ENCODE data around the gene PRPF40B.
"Not testable (repeated sequence)": the region's sequence is repeated elsewhere in the genome, so short reads cannot be mapped to it uniquely, and the experiment has no call there.

PRPF40B gene

DNA sequence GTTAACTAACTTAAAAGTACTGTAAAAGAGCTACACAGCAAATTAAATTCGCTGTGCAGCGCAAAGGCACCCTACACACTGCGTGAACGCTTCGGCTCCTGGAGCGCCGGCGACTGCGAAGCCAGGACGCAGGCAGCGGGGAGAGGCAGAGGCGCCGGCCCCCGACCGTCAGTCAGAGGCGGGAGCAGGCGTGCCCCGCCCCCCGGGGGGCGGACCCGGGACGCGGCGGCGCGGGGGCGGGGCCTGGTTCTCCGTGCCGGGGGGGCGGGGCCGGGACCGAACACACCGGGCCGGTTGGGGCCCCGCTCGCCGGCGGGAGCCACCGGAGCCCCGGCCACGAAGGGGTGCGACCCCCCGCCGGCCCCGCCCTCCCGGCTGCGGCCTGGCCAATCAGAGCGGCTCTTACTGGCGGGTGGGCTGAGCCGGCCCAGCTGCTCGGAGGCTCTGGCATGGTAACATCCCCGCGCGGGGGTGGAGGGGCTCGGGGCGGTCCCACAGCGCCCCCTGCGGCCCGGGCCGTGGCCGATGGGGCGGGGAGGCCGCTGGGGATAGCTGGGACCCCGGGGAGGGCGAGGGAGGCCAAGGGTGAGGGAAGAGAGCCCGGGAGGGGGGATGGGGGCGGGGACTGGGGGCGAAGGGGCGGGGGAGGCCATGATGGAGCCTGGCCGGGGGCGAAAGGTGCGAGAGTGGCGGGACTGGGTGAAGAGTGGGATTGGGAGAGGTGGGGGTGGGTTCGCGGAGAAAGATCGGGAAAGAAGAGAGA, at the start of gene PRPF40B:
Gene PRPF40B (plus strand): TSS at position 420 of the 763 bp plus-strand sequence. CDS start 30 bp downstream, at position 450.
- DNase-seq (ENCODE audit: low read depth), result no peak

DNA sequence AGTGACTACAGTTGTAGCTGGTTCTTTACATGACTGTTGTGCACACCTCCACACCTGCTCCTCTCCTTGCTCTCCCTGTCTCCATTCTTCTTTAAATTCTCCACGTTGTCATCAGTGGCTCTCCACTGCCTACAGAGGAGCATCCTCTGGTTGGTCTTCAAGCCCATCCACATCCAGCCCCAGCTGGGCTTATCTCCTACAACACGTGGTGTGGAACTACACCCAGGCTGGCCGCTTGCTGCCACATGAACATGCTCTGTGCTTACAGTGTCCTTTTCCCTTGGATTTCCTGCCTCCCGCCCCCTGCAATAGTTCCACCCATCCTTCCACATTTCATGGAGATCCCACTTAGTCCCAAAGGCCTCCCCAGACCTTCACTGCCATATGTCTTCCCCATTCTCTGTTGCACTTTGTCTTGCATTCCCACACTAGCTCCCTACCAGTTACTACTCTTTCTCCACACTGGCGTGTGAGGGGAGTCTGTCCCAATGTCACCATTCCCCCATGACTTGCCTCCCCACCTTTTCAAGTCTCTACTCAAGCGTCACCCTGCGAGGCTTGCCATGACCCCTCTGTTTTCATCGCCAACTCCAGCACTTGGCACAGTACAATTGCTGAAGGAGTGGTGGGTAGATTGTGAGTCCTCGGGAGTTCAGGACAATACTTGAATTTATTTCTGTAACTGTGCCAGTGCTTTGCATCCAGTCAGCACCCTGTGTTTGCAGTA, 45.6 kb upstream of the PRPF40B start:
- no peak for DNase-seq (ENCODE audit: low read depth)

DNA sequence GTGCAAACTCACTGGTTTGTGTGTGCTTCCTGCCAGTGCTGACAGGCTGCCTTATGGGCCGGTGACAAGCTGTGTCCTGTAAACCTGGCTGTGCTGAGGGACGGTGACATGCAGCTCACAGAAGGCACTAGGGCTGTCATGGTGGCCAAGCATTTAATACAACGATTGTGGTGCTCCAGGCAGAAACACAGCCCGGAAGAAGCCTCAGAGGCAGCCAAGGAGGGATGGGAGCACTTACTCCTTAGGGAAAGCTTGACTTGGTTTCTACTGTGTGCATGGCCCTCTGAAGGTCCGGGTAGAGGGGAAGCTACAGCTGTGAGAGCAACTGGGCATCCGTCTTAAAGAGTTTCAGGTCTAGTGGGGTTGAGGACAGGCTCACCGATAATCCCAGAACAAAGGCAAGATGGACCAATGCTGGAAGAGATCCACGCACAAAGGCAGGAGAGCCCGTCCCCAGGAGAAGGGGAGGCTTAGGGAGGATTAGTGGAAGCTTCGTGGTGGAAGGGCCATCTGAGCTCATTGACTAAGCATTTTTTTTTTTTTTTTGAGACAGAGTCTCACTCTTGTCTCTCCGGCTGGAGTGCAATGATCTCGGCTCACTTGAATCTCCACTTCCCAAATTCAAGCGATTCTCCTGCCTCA, 44.8 kb upstream of the PRPF40B start:
- no peak for DNase-seq (ENCODE audit: low read depth)

DNA sequence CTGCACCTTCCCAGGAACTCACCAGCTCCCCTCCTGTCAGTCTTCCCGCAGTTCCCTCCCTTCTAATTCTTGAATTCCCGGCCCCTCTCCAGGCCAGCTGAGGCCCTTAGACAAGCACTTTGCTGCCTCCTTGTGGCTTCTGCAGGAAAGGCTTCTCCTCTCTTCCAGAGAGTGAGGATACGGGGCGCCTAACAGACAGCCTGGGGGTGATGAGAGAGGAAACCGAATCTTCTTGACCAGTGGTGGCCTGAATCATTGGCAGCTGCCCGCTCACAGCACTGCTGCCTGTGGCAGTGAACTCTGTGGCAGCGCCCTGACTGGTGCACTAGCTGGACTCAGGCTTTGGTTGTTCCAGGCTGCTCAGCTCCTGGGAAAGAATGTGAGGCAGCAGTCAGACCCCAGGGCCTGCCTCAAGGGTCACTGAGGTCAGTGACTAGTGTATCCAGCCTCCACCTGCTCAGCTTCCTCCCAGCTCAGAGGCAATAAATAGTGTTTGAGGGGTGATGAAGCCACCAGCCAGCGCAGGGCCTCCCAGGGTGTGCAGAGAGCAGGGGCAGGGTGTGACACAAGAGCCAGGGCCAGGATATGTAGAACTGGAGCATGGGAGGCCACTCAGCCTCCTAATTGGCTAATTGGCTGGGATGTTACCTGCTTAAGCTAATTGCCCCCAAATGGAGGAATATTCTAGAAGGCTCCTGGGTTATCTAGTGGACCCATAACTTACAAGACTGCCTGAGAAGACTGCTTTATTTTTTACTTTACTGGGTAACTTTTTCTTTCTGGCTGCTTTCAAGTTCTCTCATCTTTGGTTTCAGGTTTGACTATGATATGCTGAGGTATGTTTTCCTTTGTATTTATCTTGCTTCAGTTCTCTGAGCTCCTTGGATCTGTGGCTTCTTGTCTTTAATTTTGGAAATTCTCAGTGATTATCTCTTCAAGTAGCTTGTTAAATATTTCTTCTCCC, 42.5 kb upstream of the PRPF40B start:
- DNase-seq (ENCODE audit: low read depth), result no peak

DNA sequence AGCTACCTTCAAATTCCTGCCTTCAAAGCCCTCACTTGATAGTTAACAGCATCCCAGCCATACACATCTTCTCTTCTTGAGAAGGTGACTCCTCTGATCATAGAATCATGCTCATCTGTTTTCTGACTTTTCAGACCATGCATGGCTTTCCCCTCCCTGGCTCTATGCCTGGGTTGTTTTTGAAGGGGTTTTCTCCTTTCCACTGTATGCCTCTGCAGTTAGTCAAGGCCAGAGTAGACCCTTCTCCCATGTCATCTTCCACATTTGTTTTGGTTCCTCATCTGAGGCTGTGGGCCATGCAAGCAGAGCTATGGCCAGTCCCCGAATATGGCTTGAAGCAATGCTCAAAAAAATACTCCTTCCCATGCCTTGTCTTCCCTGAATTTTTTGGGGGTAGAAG, 41.2 kb upstream of the PRPF40B start:
- no peak for DNase-seq (ENCODE audit: low read depth)

DNA sequence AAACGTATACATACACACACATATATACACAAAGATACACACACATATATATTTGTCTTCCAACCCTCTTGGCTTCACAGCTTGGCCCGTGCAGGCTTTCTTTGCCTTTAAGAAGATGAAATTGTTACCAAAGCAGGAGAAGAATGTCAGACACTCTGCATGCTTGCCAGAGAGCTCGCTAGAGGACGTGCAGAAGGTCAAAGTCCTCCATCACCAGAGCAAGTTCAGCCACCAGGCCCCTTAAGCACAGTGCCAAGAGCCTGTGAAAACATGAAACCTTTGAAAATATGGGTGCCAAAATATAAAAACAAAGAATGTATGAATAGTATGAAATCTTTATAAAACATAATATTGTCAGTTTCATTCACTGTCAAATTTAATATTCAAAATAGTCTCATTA, 40.5 kb upstream of the PRPF40B start:
- DNase-seq (ENCODE audit: low read depth), result no peak

DNA sequence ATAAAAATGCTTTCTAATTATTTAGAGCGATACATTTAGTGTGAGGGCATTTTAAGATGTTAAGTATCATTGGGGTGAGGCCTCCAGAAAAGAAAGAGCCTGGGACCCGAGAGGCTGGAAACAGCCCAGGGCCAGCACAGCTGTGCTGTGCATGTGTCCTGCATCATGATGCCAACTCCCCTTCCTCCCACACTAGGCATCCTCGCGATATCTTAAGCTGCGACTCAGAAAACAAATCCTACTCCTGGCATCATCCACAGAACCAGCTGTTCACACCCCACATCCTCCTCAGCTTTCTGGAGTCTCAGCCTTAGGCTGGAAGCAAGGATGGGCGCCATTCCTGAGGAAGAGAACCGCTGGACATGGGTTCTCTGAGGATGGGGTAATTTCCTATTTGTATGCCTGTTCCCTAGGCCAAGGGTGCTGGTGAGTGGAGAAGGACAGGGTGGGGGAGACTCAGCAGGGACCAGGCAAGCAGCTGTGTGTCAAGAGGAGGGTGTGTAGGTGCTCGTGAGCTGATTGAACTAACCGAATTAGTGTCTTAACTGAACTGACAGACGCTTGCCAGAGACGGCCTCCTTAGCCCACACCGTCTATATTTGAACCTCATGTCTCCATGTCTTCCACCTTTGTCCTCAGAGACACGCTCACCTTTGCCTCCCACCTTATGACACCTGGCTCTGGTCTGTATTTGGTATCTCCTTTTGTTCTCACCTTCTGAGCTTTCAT, 39.8 kb upstream of the PRPF40B start:
- DNase-seq (ENCODE audit: low read depth), result no peak

DNA sequence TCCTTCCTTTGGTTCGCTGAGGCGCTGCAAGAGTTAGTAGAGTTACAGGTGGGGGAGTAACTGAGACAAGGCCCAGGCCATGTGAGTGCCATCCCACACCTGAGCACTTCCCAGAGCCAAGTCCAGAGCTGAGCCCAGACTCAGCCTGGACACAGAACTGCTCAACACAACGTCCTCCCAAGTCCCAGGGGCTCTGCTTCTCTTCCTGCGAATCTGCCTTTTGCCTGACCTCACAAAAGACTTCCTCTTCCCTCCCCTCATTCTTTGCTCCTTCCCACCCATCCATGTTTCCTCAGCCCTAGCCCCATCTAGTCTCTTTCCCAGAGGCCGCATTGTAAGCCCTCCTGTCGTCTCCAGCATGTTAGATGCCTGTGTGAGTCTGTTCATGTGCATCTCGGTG, 38.8 kb upstream of the PRPF40B start:
- no peak for DNase-seq (ENCODE audit: low read depth)

DNA sequence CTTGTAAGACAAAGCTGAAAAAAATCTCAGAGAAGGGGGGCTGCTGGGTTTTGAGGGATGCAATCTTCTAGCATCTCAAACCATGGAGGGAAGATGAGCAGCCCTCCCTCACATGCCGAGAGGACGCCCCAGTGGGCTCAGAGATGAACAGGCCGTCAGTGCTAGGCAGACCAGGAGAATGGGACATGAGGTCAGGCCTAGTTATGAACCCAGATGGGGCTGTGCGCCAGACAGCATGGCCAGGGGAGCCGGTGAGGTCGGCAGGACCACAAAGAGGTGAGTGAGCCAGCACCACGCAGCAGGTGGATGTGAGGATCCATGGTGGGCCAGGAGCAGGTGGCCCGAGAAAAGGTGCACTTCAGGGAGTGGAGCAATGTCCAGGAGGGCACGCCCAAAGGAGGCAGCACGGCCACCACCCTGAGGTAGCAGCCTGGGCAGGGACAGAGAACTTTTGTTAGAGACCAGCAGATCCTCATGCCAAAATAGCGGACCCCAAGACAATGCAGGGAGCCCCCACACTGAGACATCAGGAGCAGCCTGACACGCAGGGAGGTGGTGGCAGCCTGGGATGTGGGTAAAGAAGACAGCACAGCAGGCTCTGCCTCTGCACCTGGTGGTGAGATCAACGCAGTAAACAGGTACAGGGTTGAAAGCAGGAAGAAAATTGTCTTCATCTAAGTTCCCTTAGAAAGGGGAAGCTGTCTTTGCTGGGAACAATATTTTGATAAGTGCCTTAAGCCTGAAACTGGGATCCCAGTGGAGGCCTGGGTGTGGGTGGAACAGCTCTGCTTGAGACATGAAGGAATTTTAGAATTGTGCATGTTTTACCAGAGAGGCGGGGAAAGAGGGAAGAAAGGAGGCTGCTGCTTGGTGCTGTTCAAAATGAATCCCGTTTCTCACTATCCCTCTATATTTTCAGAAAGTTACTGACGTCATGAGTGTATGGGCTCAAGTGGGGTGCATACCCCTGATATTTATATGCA, 37.6 kb upstream of the PRPF40B start:
- no peak for DNase-seq (ENCODE audit: low read depth)

DNA sequence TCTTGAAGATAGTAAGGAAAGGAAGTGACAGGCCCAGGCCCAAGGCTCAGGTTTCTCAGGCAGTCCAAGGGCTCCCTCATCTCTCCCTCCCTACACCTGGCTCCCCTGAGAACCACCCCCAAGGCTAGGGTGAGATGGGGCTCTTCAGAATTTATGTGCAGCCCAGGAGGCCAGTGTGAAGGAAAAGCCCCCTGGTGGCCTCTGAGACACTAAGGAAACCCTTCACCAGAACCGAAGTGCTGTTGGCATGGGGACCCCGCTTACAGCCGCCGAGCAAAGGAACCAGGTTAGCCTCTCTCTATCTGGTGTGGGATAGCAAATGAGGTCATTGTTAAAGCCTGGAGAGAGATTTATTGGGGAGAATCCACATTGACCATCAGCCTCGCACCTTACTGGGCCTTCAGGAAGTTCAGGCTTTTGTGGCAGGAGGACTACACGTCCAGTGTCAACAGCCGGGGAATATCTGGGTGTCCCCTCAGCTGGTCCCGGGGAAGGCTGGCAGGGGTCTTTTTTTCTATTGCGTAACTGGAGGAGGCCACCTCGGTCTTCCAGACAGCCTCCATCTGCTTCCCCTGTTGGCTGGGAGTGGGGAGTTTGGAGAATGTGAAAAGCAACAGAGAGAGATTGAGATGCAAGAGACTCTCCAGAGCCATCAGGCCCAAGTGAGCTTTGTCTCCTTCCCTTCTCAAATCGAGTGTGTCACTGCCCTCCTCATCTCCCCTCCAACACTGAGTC, 36.0 kb upstream of the PRPF40B start:
- no peak for DNase-seq (ENCODE audit: low read depth)

DNA sequence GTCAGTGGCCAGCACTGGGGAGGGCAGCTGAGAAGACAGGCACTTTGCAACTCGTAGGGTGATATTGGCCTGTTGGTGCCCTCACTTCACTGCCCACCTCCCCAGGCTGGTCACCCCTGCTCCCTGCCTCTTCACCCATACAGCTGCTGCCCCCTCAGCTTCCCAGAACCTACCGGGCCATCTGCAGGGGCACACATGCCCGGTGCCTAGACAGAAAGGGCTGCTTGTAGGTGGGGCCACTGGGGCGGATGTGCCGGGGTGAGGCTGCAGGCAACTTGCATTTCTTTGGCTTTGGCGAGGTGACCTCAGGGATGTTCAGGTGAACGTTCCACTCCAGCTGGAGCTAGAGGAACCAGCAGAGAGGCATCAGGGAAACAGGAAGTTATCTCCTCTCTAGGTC, 35.1 kb upstream of the PRPF40B start:
- no peak for DNase-seq (ENCODE audit: low read depth)

DNA sequence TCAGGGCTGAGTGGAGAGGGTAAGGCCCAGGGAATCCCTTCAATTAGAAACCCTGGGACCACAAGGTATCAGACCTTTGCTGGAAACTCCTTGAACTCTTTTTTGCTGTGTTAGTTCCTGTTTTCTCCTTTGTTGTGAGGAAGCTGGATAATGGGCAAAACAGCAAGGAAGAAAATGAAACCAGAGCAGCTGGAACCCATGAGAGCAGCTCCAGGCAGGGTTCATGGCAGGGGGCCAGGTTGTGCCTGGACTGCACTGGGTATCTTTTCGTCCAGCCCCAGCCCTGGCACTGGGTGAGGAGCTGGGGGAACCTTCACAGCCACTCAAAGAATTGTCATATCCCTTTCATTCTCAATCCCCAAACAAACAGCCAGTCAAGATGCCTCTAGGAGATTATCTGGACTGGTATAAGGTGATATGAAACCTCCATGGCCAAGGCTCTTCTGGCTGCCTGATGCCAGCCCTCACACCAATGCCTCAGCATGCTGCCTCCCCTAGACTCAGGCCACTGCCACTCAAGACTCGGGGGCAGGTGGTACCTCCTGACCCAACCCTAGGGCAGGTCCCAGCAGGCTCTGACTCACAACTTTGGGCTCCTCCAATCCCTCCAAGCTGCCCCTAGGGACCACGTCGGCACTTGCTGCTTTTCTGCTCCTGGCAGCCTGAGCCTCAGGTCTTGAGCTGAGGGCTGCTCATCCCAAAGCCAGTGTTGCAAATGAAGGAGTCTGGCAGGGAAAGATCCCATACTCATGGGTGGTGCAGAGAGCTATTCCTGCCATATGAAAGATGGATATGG, 34.4 kb upstream of the PRPF40B start:
- DNase-seq (ENCODE audit: low read depth), result no peak

DNA sequence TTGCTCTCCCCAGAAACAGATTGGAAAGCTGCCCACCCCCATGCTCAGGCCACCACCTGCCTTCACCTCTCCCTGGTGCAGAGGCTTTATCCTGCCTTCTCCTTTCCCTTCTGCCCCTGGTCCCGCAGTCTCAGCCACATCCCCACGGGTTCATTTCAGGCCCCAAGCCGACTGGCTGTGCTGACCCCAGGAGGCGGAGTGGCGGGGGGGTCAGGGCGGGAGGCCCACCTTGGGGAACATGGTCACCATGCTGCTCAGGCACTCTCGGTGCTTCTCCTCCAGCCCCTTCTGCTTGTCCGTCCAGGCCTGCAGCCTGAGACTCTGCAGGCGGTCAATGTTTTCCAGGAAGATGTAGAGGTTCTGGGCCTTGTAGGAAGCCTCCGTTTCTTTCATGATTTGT, 24.8 kb upstream of the PRPF40B start:
- no peak for DNase-seq (ENCODE audit: low read depth)

DNA sequence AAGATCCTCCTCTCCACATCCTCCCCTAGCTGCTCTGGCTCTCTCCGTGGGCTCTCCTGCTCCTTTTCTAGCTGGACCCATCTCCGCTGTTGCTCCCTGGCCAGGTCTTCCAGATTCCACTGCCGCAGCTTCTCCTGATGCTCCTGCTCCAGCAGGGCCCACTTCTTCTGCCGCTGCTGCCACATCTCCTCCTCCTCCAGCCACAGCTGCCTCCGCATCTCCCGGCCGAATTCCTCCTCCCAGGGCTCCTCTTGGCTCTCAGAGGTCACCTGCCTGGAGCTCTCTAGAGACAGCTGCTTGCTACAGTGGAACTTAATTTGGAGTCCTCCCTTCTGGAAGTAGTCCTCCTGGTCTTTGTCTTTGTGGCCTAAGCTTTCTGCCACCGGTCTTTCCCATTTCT, 23.4 kb upstream of the PRPF40B start:
- no peak for DNase-seq (ENCODE audit: low read depth)

DNA sequence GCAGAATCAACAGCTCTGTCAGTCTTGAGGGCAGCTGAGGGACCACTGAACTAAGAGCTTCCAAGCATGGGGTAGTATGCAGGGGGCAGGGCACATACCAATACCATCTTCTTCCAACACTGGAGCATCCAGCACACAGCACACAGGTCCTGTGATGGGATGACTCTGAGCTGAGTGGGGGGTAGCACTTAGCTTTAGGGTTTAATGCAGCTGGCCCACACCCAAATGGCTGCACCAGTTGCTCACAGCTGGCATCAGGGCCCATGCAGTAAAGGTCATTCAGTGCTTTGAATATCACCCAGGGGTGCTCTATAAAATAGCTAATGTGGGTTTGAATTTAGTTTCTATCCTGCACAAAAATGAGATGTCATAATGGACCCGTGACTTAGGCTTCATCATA, 19.6 kb upstream of the PRPF40B start:
- DNase-seq (ENCODE audit: low read depth), result no peak

DNA sequence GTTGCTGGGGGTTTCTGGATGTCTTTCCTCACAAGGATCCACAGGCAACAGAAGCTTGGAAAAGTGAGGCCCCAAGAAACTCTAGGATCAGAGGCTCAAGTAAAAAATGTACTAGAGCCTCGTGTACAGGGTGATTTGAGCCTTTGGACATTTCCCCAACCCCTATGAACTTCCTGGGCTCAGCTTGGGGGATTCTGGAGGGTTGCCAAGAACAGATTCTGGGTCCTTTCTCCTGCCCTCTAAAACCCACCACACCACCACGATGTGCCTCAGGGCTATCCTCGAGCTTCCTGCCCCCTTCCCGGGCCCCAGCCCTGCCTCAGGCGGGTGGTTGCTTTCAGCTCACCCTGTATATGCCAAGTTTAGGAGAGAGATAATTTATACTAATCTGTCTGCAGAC, 18.5 kb upstream of the PRPF40B start:
- DNase-seq (ENCODE audit: low read depth), result no peak

DNA sequence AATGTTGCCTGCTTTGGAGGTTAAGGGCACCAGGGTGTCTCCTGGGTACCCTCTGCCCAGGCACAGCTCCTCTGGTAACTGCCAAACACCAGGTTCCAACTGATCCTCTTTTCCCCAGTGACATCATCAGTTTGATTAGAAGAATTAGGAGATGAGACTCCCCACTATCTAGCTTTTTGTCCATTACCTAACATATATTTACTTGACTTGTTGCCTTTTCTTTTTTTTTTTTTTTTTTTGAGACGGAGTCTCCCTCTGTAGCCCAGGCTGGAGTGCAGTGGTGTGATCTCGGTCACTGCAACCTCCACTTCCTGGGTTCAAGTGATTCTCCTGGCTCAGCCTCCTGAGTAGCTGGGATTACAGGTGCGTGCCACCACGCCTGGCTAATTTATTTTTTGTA, 17.8 kb upstream of the PRPF40B start, which contains the start of gene FAM186B:
Gene FAM186B (minus strand): TSS at position 101 of the 400 bp plus-strand sequence. CDS start 162 bp downstream, outside the sequence.
- DNase-seq (ENCODE audit: low read depth), result not testable (repeated sequence)
